Ishikawa (cell line): Measurements from ENCODE around the gene LAMB1.
A peak's percentile ranks its signal among the peaks of the same experiment; 100 is the strongest.

Experiments
- CREB1 ChIP-seq: IDR thresholded peaks from 2 replicates; pipeline ENCODE4 v1.6.1; 2012; ENCODE audit warnings: low read depth
- EGR1 ChIP-seq: IDR thresholded peaks from 2 replicates; pipeline ENCODE4 v1.6.1; 2012
- EP300 ChIP-seq: IDR thresholded peaks from 2 replicates; pipeline ENCODE4 v1.6.1; 2012; ENCODE audit warnings: borderline replicate concordance
- FOXM1 ChIP-seq: IDR thresholded peaks from 2 replicates; pipeline ENCODE4 v1.6.1; 2012; ENCODE audit warnings: low read depth, borderline replicate concordance
- NFIC ChIP-seq: IDR thresholded peaks from 2 replicates; pipeline ENCODE4 v1.6.1; 2012
- RAD21 ChIP-seq: IDR thresholded peaks from 2 replicates; pipeline ENCODE4 v1.6.1; 2012; ENCODE audit warnings: low read depth
- TAF1 ChIP-seq: IDR thresholded peaks from 2 replicates; pipeline ENCODE4 v1.6.1; 2012; ENCODE audit warnings: low read depth, mild to moderate bottlenecking
- TCF12 ChIP-seq: IDR thresholded peaks from 2 replicates; pipeline ENCODE4 v1.6.1; 2012; ENCODE audit warnings: low read depth
- TEAD4 ChIP-seq: IDR thresholded peaks from 2 replicates; pipeline ENCODE4 v1.6.1; 2012
- YY1 ChIP-seq: IDR thresholded peaks from 2 replicates; pipeline ENCODE4 v1.6.1; 2012; ENCODE audit warnings: low read depth
- ZBTB7A ChIP-seq: IDR thresholded peaks from 2 replicates; pipeline ENCODE4 v1.6.1; 2012; ENCODE audit warnings: low read depth
- TF ChIP-seq, protein P1 (sequence below): IDR thresholded peaks from 2 replicates; pipeline ENCODE4 v1.6.1; 2012
- TF ChIP-seq, protein P2 (sequence below): IDR thresholded peaks from 2 replicates; pipeline ENCODE4 v1.6.1; 2012

LAMB1 gene

DNA sequence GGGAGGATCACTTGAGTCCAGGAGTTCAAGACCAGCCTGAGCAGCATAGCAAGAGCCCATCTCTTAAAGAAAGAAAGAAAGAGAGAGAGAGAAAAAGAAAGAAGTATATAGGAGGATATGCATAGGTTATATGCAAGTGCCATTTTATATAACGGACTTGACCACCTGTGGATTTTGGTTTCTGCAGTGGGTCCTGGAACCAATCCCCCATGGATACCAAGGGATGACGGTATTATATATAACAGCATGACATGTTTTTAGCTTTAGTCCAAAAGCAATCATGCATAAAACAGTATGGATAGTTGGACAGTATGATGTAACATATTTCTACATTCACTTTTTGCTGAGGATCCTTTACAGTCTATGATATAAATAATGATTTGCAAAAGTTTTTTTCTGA lies 66.6 kb downstream of the LAMB1 start:
- TF ChIP-seq CREB1 (no peak), EP300 (no peak), YY1 (no peak)
- TF ChIP-seq, protein P1, sequence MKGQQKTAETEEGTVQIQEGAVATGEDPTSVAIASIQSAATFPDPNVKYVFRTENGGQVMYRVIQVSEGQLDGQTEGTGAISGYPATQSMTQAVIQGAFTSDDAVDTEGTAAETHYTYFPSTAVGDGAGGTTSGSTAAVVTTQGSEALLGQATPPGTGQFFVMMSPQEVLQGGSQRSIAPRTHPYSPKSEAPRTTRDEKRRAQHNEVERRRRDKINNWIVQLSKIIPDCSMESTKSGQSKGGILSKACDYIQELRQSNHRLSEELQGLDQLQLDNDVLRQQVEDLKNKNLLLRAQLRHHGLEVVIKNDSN, result no peak

DNA sequence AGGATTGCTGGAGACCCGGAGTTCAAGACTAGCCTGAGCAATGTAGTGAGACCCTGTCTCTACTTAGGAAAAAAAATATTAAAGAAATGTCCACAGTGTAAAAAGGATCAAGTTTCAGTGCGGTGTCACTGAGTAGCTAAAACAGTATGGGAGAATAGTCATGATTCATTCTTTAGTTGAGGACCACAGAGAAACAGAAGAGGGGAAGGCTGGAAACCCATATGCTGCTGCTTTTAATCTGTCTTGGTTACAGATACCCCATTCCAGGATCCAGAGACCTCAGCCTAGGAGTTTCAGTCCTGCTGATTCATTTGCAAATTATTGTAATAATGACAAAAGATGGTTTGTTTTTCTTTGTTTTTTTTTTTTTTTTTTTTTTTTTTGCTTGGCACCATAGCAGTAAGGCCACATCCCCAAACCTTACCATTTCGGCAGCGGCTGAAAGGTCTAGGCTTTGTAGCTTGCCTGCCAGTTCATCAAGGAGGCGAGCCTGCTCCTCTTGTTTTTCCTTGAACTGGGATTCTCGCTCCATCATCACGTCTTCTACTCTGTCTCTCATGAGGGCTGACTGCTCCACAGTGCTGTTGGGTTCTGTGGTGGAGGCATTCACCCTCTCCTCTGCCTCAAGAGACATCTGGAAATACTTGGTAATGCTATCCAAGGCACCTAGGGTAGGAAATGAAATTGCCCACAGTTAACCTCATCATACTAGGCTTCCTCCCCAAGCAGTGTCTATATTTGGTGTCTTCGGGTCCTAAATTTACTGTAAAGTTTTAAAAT lies 67.8 kb downstream of the LAMB1 start:
- TF ChIP-seq RAD21 (no peak), FOXM1 (no peak), TCF12 (no peak), CREB1 (no peak)
- TF ChIP-seq, protein P2, sequence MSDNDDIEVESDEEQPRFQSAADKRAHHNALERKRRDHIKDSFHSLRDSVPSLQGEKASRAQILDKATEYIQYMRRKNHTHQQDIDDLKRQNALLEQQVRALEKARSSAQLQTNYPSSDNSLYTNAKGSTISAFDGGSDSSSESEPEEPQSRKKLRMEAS, result no peak

DNA sequence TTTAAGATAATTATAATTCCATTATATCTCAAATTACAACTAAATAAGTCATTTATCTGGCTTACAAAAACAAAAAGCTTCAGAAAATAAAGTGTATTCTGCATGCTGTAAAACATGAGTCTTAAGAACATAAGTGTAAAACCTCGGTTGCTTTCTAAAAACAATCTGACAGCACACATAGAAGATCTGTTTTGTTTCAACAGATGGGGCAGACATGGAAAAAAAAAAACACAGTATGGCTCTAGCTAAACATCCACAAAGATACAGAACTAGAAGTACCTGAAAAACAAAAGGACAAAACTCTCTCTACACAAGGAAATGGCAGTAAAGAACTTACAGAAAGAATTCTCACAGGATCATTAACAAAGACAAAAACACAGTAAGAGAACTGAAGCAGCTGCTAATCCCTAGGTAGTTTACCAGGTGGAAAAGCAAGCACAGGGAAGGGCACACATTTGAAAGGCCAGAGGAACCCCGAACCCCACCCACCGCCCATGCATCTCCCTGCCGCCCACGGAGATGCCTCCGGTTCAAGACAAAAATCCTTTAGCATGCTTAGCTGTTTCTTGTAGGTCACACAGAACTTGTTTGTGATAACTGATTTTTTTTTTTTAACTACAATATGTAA lies 69.5 kb downstream of the LAMB1 start:
- TF ChIP-seq EP300 (no peak), TEAD4 (no peak), EGR1 (0 out of 2 replicates have a peak, but pooled peaks have one; percentile 35)
- TF ChIP-seq, protein P1, result no peak

DNA sequence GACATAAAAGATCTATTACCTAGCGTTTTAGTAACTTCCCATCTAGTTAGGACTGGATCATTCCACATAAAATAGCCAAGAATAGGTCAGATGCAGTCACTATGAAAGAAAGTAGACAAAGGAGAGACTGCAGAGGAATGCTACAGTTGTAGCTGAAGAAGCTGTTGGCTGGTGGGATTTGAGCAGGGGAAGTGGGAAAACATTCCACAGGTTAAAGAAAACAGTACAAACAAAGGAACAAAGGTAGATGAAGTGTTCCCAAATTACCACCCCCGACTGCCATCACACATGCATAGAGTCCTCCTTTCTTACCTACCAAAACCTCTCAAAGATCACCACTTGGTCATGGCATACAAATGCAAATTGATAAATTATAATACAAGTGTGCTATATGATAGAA lies 70.2 kb downstream of the LAMB1 start:
- no peak for TF ChIP-seq YY1
- TF ChIP-seq ZBTB7A, result no peak
- no peak for TF ChIP-seq FOXM1
- TF ChIP-seq, protein P2, result no peak
- TF ChIP-seq, protein P1, result no peak
- no peak for TF ChIP-seq EGR1
- no peak for TF ChIP-seq NFIC
- TF ChIP-seq TEAD4, result no peak
- no peak for TF ChIP-seq TAF1
- TF ChIP-seq EP300, result no peak
- TF ChIP-seq RAD21, result no peak

DNA sequence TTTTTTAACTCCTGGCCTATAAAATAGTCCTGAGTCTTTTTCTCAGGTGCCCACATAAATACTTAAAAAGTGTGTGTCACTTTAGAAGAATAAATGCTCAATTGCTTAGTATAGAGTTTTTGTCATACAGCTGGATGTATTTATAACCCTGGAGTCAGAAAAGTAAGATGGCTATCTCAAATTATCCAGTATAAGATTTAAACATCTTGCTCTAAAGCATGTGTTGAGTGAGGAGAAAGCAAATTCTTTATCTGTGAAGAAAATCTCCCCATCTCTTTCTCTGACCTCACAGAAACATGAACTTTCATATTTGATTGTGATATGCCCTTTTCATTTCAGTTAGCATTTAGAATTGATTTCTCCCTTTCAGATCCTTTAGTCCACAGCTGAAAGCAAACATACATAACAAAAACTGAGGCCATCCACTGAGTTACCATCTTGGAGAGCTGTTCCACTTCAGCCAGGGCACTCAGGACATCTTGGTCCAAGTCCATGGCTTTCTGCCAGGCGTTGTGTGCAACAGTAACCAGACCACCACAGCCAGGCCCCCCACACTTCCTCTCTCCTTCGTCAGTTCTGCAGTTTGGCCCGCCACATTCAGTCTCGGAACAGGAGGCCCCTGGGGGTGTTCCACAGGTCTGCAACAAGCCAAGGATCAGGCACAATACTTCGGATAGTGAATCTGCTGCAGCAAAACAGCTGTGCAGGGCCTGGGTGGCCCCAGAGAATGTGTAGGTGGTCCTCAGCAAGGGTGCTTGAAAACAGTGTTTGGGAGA lies 71.0 kb downstream of the LAMB1 start:
- TF ChIP-seq CREB1 (no peak), ZBTB7A (no peak), TAF1 (no peak), EP300 (no peak)
- TF ChIP-seq, protein P1, result no peak

DNA sequence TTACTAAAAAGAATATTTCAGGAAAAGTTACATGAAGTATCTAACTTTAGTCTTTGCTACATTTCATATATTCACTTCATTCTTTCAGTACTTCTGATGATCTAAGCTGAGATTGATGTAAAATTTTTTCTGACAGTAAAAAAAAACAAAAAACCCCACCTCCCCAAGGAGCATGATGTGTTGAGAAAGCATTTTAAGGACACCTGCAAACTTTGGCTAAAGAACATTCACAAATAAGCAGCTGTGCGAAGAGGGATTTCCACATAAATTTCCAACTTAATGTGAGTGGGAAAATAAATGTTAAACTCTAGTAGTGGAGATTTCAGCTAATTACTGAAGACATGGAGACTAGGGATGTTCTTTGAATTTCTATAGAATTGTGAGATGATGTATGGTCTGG lies 76.5 kb downstream of the LAMB1 start:
- TF ChIP-seq TEAD4 (no peak), EP300 (no peak), YY1 (no peak), RAD21 (no peak), EGR1 (no peak), CREB1 (no peak), ZBTB7A (no peak), FOXM1 (no peak)
- TF ChIP-seq, protein P2, result no peak
- TF ChIP-seq, protein P1, result no peak

DNA sequence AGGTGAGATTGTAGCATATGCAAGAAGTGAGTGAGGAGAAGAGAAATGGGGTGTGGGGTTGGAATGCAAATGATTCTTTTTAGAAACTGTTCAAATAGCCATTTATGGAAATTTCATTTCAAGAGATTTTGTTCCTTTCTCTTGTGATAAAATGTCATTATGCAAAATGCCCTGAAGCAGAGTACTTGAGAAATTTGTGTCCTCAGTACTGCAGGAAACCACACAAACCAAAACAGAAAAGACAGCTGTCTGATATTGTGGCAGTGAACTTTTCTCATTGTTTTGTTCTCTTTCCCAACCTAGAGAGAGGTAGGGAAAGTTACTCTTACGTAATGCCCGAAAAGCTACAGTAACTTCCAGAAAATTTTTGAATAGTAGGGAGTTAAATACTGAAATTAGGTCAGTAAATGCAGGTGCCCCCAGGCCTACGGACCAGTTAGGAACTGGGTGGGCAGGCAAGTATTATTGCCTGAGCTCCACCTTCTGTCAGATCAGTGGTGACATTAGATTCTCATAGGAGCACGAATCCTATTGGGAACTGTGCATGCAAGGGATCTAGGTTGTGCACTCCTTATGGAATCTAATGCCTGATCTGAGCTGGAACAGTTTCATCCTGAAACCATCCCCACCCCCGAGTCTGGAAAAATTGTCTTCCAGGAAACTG lies 78.0 kb downstream of the LAMB1 start:
- TF ChIP-seq, protein P2, result no peak
- TF ChIP-seq, protein P1, result no peak
- TF ChIP-seq EGR1, result no peak
